Neural progenitor cell (in vitro differentiated cells): ENCODE results near the gene CALB2.

Source experiments
- CTCF ChIP-seq: fragments of 200-600 bp; sonication (generic); IDR thresholded peaks from 2 replicates; pipeline ENCODE4 v1.5.1; 2017; ENCODE audit warnings: antibody characterized with exemption, mild to moderate bottlenecking
- EZH2 ChIP-seq: fragments of 200-600 bp; sonication (generic); IDR thresholded peaks from 2 replicates; pipeline ENCODE4 v1.6.1; 2017; ENCODE audit warnings: antibody characterized with exemption, mild to moderate bottlenecking, moderate library complexity

GRCh38 chr16:71402007-71402406 is 43.5 kb downstream of the CALB2 start:
- TF ChIP-seq EZH2 (no peak), CTCF (no peak)
